Tibial nerve (tissue), 4 donors: ENCODE measurements around the gene SLC35F3.

ENCODE experiments used
- EP300 ChIP-seq, 2 donors: sonication (generic); formaldehyde crosslinking; IDR thresholded peaks; one replicate each; pipeline ENCODE4 v1.6.1; 2017; ENCODE audit warnings: antibody characterized with exemption in 2 of 2, mild to moderate bottlenecking in 1 of 2
- POLR2A ChIP-seq, 2 donors: fragments of 450-650 bp; IDR thresholded peaks; one replicate each; pipeline ENCODE4 v1.6.1; 2017; ENCODE audit warnings: antibody characterized with exemption in 2 of 2, mild to moderate bottlenecking in 2 of 2, moderate library complexity in 2 of 2
- TF ChIP-seq, protein P1 (sequence below), 5 experiments: fragments of 200-600 bp in 3 of 5; fragments of 450-650 bp in 2 of 5; sonication (generic) in 3 of 5; IDR thresholded peaks; one replicate each; pipeline ENCODE4 v1.5.1; 2016 to 2019; ENCODE audit warnings: antibody characterized with exemption in 5 of 5, mild to moderate bottlenecking in 3 of 5, moderate library complexity in 2 of 5

DNA sequence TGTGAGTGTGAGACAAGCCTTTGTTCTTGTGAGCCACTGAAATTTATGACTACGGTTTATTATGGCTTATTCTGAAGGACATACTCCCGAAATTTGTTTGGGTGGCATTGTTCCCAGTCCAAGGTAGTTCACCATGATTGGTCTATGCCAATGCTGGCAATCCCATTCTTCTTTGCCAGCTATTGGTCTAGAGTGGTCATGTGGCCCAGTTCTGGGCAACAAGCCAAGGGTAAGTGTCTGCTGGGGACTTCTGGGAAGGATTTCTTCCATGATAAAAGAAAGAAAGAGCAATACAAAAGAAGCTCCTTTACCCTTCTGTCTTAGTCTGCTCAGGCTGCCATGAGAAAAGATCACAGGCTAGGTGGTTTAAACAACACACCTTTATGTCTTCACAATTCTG lies 201.6 kb downstream of the SLC35F3 start:
- no peak for TF ChIP-seq POLR2A (IDR thresholded peaks at IDR 0.05)
- TF ChIP-seq, protein P1, sequence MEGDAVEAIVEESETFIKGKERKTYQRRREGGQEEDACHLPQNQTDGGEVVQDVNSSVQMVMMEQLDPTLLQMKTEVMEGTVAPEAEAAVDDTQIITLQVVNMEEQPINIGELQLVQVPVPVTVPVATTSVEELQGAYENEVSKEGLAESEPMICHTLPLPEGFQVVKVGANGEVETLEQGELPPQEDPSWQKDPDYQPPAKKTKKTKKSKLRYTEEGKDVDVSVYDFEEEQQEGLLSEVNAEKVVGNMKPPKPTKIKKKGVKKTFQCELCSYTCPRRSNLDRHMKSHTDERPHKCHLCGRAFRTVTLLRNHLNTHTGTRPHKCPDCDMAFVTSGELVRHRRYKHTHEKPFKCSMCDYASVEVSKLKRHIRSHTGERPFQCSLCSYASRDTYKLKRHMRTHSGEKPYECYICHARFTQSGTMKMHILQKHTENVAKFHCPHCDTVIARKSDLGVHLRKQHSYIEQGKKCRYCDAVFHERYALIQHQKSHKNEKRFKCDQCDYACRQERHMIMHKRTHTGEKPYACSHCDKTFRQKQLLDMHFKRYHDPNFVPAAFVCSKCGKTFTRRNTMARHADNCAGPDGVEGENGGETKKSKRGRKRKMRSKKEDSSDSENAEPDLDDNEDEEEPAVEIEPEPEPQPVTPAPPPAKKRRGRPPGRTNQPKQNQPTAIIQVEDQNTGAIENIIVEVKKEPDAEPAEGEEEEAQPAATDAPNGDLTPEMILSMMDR (IDR thresholded peaks at IDR 0.05) = no peak
- TF ChIP-seq EP300 (IDR thresholded peaks at IDR 0.05) = no peak
